Large intestine (tissue), 12 donors: ENCODE measurements around the gene TAS2R19. TPM values are rescaled to one million over a fixed set of nuclear protein-coding genes. Genes with fewer than 3 reads are reported as not detected.
"Not testable (repeated sequence)": the region's sequence is repeated elsewhere in the genome, so short reads cannot be mapped to it uniquely, and the experiment has no call there.

Experiments used
- DNase-seq, 2 donors: peaks; one replicate each; pipeline versions ENCODE4 v3.0.0 to v3.0.0-alpha.2; 2013
- H3K27ac ChIP-seq: one replicate; pipeline ENCODE4 v1.5.1; 2013; ENCODE audit warnings: low read length
- H3K27me3 ChIP-seq: 2 replicates; pipeline ENCODE4 v1.6.1; 2013; ENCODE audit warnings: low read length; ENCODE audit not compliant: control insufficient read depth, insufficient read depth
- H3K36me3 ChIP-seq: 2 replicates; pipeline ENCODE4 v1.6.1; 2013; ENCODE audit warnings: low read length; ENCODE audit not compliant: control insufficient read depth, insufficient read depth
- H3K4me1 ChIP-seq: one replicate; pipeline ENCODE4 v1.6.1; 2013; ENCODE audit warnings: low read length; ENCODE audit not compliant: control insufficient read depth, insufficient read depth
- H3K4me3 ChIP-seq: one replicate; pipeline ENCODE4 v1.5.1; 2013; ENCODE audit warnings: low read length
- H3K9me3 ChIP-seq: one replicate; pipeline ENCODE4 v1.6.1; 2013; ENCODE audit warnings: mild to moderate bottlenecking, low read depth, low read length, moderate library complexity; ENCODE audit not compliant: control insufficient read depth
- WGBS: methylation state at CpG from one replicate; pipeline ENCODE4 v1.1.5; 2013; ENCODE audit warnings: low lambda C conversion rate; ENCODE audit not compliant: insufficient coverage; 5-methylcytosine and 5-hydroxymethylcytosine counted together
- long read RNA-seq, 11 donors: transcript quantifications; one replicate each; lab custom pipeline, GENCODE V29; 2026
- polyA plus RNA-seq: library from polyadenylated mRNA; unstranded; fragments of 120-200 nt; gene quantifications from one replicate; pipeline ENCODE4 v1.2.1, GENCODE V29; 2013

The TAS2R19 gene, protein sequence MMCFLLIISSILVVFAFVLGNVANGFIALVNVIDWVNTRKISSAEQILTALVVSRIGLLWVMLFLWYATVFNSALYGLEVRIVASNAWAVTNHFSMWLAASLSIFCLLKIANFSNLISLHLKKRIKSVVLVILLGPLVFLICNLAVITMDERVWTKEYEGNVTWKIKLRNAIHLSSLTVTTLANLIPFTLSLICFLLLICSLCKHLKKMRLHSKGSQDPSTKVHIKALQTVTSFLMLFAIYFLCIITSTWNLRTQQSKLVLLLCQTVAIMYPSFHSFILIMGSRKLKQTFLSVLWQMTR
- 0.87 TPM for polyA plus RNA-seq
- long read RNA-seq, donor 1, result 0 reads
- long read RNA-seq, donor 2, result 0 reads
- long read RNA-seq, donor 3, result 0 reads
- long read RNA-seq, donor 4, partial matches to known transcripts, result 0 of 1 reads
- long read RNA-seq, donor 4, other reads (novel, unspliced or antisense), result 0 of 1 reads
- long read RNA-seq, donor 5, result 0 reads
- long read RNA-seq, donor 6, result 0 reads
- long read RNA-seq, donor 7, result 0 reads
- long read RNA-seq, donor 8, result 0 reads
- long read RNA-seq, donor 9, partial matches to known transcripts, result 0 of 1 reads
- long read RNA-seq, donor 9, other reads (novel, unspliced or antisense), result 0 of 1 reads
- long read RNA-seq, donor 10, result 0 reads
- long read RNA-seq, donor 11, result 0 reads

GRCh38 chr12:11022520-11022919, at the start of gene TAS2R19:
TSS of gene TAS2R19 (minus strand) at chr12:11022620. CDS start at chr12:11022571, 49 bp downstream.
- no peaks in the 10 kb centered on the region for H3K9me3 ChIP-seq
- no CpG with 5 or more reads among the region's 1 CpG for WGBS
- H3K4me1 ChIP-seq, result no peaks in the 10 kb centered on the region
- H3K4me3 ChIP-seq, result no peak within 1 kb of the TSS
- no peak within 1 kb of the TSS for H3K27ac ChIP-seq
- H3K27me3 ChIP-seq, result no peaks in the 10 kb centered on the region
- DNase-seq, result no peak
- H3K36me3 ChIP-seq, result peaks cover 4% of the 10 kb centered on the region

GRCh38 chr12:11071414-11071813, 49.0 kb upstream of the TAS2R19 start:
- no peak for DNase-seq
- Histone ChIP-seq H3K4me1 (no peaks in the 10 kb centered on the region), H3K9me3 (no peaks in the 10 kb centered on the region), H3K4me3 (no peak overlapping the region), H3K36me3 (no peaks in the 10 kb centered on the region), H3K27me3 (no peaks in the 10 kb centered on the region), H3K27ac (no peak overlapping the region)
- no CpG with 5 or more reads among the region's 4 CpGs for WGBS

DNA sequence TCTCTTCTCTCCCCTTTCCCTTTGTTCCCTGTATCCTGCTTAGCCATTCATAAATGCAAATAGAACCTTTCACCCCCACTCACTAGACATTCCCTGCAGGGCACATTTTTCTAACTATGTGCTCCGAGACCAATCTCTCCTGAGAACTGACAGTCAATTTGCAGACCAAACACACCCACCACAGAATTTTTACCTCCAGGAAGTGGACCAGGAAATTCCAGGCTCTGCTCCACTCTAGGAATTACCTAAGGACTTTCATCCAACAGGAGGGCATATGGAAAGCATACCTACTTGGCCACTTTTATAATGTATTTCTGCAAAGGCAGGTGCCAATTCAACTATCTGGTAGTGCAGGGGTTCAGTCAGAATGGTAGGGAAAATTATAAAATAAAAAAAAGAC, 48.6 kb upstream of the TAS2R19 start:
- no peak overlapping the region for H3K4me3 ChIP-seq
- no peak for DNase-seq
- no peak overlapping the region for H3K27ac ChIP-seq
- H3K4me1 ChIP-seq, result no peaks in the 10 kb centered on the region
- H3K9me3 ChIP-seq, result no peaks in the 10 kb centered on the region
- no peaks in the 10 kb centered on the region for H3K36me3 ChIP-seq
- H3K27me3 ChIP-seq, result no peaks in the 10 kb centered on the region
- no CpG with 5 or more reads among the region's 1 CpG for WGBS

DNA sequence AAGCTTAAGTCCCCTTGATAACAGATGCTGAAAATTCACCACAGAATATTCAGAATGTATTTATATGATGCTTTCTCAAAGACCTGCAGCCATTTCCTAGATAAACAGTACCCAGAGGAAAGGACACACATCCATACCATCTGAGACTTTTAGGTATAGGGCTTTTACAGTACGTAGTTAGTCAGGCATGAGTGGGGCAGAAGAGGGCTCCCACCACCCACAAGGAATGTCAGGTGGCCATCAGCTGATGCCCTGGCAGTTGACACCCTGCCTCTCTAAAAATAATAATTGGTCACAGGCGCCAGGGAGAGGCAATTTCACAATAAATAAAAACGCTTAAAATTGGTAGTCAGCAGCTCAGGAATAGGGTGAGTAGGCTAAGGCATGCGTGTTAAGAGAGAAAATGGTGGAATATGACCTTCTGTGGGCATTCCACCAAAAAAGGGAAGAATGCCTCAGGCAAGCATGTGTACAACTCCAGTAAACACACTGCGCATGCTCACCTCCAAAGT, 47.5 kb upstream of the TAS2R19 start:
- Histone ChIP-seq H3K27ac (no peak overlapping the region), H3K36me3 (no peaks in the 10 kb centered on the region), H3K4me3 (no peak overlapping the region), H3K9me3 (no peaks in the 10 kb centered on the region), H3K4me1 (no peaks in the 10 kb centered on the region), H3K27me3 (no peaks in the 10 kb centered on the region)
- DNase-seq, result no peak
- WGBS, result 79% methylated on average over 4 of the region's 5 CpGs

GRCh38 chr12:11067514-11067913, 45.1 kb upstream of the TAS2R19 start:
- WGBS, result no CpG with 5 or more reads among the region's 2 CpGs
- H3K4me1 ChIP-seq, result no peaks in the 10 kb centered on the region
- H3K27ac ChIP-seq, result no peak overlapping the region
- H3K4me3 ChIP-seq, result no peak overlapping the region
- no peaks in the 10 kb centered on the region for H3K27me3 ChIP-seq
- H3K36me3 ChIP-seq, result no peaks in the 10 kb centered on the region
- no peak for DNase-seq
- no peaks in the 10 kb centered on the region for H3K9me3 ChIP-seq

DNA sequence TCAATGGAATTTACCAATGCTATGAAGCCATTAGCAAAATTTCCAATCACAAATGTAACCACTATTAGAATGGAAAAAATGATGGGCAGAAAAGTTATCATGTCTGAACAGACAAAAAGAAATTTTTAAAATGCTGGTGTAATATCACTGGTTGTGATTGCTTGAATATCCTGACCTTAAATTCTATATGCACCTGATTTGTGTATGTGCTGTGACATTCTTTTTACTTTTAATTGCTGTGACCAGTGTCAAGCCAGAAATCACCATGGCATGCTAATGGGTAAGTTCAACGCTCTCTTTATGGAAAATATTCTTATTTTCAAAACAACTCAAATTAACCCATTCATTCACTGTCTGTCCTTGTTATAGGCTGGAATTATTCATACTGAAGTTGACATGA, 39.8 kb upstream of the TAS2R19 start, which contains the start of gene TAS2R46:
TAS2R46 (minus strand) TSS at position 101 of the 400 bp plus-strand sequence; CDS start at position 101, 0 bp downstream.
- H3K27ac ChIP-seq, result not testable (repeated sequence)

GRCh38 chr12:11059784-11060183, 37.4 kb upstream of the TAS2R19 start:
- no peaks in the 10 kb centered on the region for H3K27me3 ChIP-seq
- H3K4me3 ChIP-seq, result no peak overlapping the region
- no peaks in the 10 kb centered on the region for H3K36me3 ChIP-seq
- H3K9me3 ChIP-seq, result no peaks in the 10 kb centered on the region
- H3K4me1 ChIP-seq, result no peaks in the 10 kb centered on the region
- no peak for DNase-seq
- no peak overlapping the region for H3K27ac ChIP-seq

More for the DNA sequence above, 39.8 kb upstream of the TAS2R19 start, which contains the start of gene TAS2R46:
- H3K4me3 ChIP-seq, H3K4me1 ChIP-seq, H3K9me3 ChIP-seq, H3K27me3 ChIP-seq, DNase-seq, H3K36me3 ChIP-seq: not testable (repeated sequence)
- no CpG with 5 or more reads among the region's 1 CpG for WGBS

GRCh38 chr12:11059041-11059440, 36.6 kb upstream of the TAS2R19 start:
- no peaks in the 10 kb centered on the region for H3K36me3 ChIP-seq
- H3K9me3 ChIP-seq, result no peaks in the 10 kb centered on the region
- no peak overlapping the region for H3K4me3 ChIP-seq
- no peaks in the 10 kb centered on the region for H3K27me3 ChIP-seq
- no peak overlapping the region for H3K27ac ChIP-seq
- WGBS, result no CpG with 5 or more reads among the region's 3 CpGs
- no peak for DNase-seq
- no peaks in the 10 kb centered on the region for H3K4me1 ChIP-seq

DNA sequence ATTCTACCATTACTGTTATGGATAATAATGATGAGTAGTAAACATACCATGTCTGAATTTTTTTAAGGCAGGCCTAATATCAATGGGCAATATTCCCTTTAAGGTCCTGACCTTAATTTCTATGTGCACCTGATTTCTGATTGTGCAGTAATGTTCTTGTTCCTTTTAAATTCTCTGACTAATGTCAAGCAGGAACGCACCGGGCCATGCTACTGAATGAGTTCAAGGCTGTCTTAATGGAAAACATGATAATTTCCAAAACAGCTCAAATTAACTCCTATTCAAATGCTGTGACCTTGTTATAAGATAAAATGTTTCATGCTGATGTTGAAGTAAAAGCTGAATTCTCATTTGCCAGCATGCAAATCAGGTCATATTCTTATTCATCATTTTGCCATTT, 32.9 kb upstream of the TAS2R19 start:
- no peak for DNase-seq
- WGBS, result no CpG with 5 or more reads among the region's 2 CpGs
- H3K4me3 ChIP-seq, result no peak overlapping the region

GRCh38 chr12:11049806-11050531, 27.5 kb upstream of the TAS2R19 start:
- not testable (repeated sequence) for DNase-seq

More for the DNA sequence above, 32.9 kb upstream of the TAS2R19 start:
- Histone ChIP-seq H3K9me3 (no peaks in the 10 kb centered on the region), H3K4me1 (no peaks in the 10 kb centered on the region), H3K36me3 (peaks cover under 1% of the 10 kb centered on the region), H3K27me3 (no peaks in the 10 kb centered on the region), H3K27ac (no peak overlapping the region)

More at GRCh38 chr12:11049806-11050531, 27.5 kb upstream of the TAS2R19 start:
- not testable (repeated sequence) for H3K4me3 ChIP-seq, H3K36me3 ChIP-seq, H3K4me1 ChIP-seq, H3K27ac ChIP-seq, H3K27me3 ChIP-seq, H3K9me3 ChIP-seq
- WGBS, result no CpG with 5 or more reads among the region's 7 CpGs
